Measurements from ENCODE around the gene CD2AP. TPM values are rescaled to one million over a fixed set of nuclear protein-coding genes. Genes with fewer than 3 reads are reported as not detected.

The CD2AP gene
- total and polyA plus RNA-seq, 9 donors, result 6.9 to 40.7 (median 15.5) TPM

GRCh38 chr6:47631269-47631772 lies 153.7 kb downstream of the CD2AP start:
- H3K27ac ChIP-seq, result no peak overlapping the region
- DNase-seq, result no peak
- H3K4me3 ChIP-seq, result no peak overlapping the region
- H3K36me3 ChIP-seq, result no peaks in the 10 kb centered on the region
- no peaks in the 10 kb centered on the region for H3K4me1 ChIP-seq (ENCODE audit: insufficient read depth)
- no peaks in the 10 kb centered on the region for H3K9me3 ChIP-seq
- WGBS, 3 donors, result 39 to 49% (median 43%) methylated on average over 6 of the region's 6 CpGs
- no peaks in the 10 kb centered on the region for H3K27me3 ChIP-seq
- intact Hi-C loops (cut with DNase I), result no loop called here
- TF ChIP-seq EP300 (IDR thresholded peaks at IDR 0.05) (no peak), POLR2A (IDR thresholded peaks at IDR 0.05) (no peak), CTCF (IDR thresholded peaks at IDR 0.05) (peak in 1 of 3 donors; percentile 32)

GRCh38 chr6:47631797-47632196 lies 154.2 kb downstream of the CD2AP start:
- H3K27me3 ChIP-seq, result no peaks in the 10 kb centered on the region
- H3K4me3 ChIP-seq, result no peak overlapping the region
- no peaks in the 10 kb centered on the region for H3K36me3 ChIP-seq
- no peak for TF ChIP-seq EP300 (IDR thresholded peaks at IDR 0.05)
- no peak for TF ChIP-seq POLR2A (IDR thresholded peaks at IDR 0.05)
- TF ChIP-seq CTCF (IDR thresholded peaks at IDR 0.05), result no peak
- H3K27ac ChIP-seq, result no peak overlapping the region
- DNase-seq, result no peak
- no peaks in the 10 kb centered on the region for H3K9me3 ChIP-seq
- whole genome bisulfite sequencing, 3 donors, result 39 to 54% (median 43%) methylated on average over 3 of the region's 3 CpGs
- intact Hi-C loops (cut with DNase I), result no loop called here
- no peaks in the 10 kb centered on the region for H3K4me1 ChIP-seq (ENCODE audit: insufficient read depth)

- Histone ChIP-seq H3K36me3 (no peaks in the 10 kb centered on the region), H3K9me3 (no peaks in the 10 kb centered on the region), H3K27ac (no peak overlapping the region), H3K27me3 (no peaks in the 10 kb centered on the region), H3K4me3 (no peak overlapping the region), H3K4me1 (ENCODE audit: insufficient read depth) (no peaks in the 10 kb centered on the region)
- 68 to 76% (median 73%) methylated on average over 3 of the region's 3 CpGs for WGBS, 3 donors
- DNase-seq, result no peak
- no peak for TF ChIP-seq EP300 (IDR thresholded peaks at IDR 0.05)
- no peak for TF ChIP-seq CTCF (IDR thresholded peaks at IDR 0.05)
- TF ChIP-seq POLR2A (IDR thresholded peaks at IDR 0.05), result no peak
- intact Hi-C loops (cut with DNase I), result no loop called here
Measured at GRCh38 chr6:47633141-47633540, 155.6 kb downstream of the CD2AP start.

- 74 to 90% (median 83%) methylated on average over 5 of the region's 5 CpGs for WGBS, 3 donors
- Histone ChIP-seq H3K27ac (no peak overlapping the region), H3K4me3 (no peak overlapping the region), H3K9me3 (no peaks in the 10 kb centered on the region), H3K36me3 (no peaks in the 10 kb centered on the region), H3K27me3 (no peaks in the 10 kb centered on the region), H3K4me1 (ENCODE audit: insufficient read depth) (no peaks in the 10 kb centered on the region)
- intact Hi-C loops (cut with DNase I), result no loop called here
- TF ChIP-seq EP300 (IDR thresholded peaks at IDR 0.05), result no peak
- no peak for TF ChIP-seq POLR2A (IDR thresholded peaks at IDR 0.05)
- TF ChIP-seq CTCF (IDR thresholded peaks at IDR 0.05), result no peak
- DNase-seq, result no peak
Measured at GRCh38 chr6:47634210-47635047, 156.8 kb downstream of the CD2AP start.
